ENCODE results near the gene PPP4R4.

PPP4R4 gene

GRCh38 chr14:94313991-94314655 lies 140.0 kb downstream of the PPP4R4 start:
- no peaks in the 10 kb centered on the region for H3K36me3 ChIP-seq
- no peak overlapping the region for H3K4me3 ChIP-seq (ENCODE audit: low read depth, low read length)
- H3K27me3 ChIP-seq, result no peaks in the 10 kb centered on the region
- no peaks in the 10 kb centered on the region for H3K9me3 ChIP-seq
- DNase-seq, result no peak
- H3K4me1 ChIP-seq, result no peaks in the 10 kb centered on the region
- TF ChIP-seq, protein P1, sequence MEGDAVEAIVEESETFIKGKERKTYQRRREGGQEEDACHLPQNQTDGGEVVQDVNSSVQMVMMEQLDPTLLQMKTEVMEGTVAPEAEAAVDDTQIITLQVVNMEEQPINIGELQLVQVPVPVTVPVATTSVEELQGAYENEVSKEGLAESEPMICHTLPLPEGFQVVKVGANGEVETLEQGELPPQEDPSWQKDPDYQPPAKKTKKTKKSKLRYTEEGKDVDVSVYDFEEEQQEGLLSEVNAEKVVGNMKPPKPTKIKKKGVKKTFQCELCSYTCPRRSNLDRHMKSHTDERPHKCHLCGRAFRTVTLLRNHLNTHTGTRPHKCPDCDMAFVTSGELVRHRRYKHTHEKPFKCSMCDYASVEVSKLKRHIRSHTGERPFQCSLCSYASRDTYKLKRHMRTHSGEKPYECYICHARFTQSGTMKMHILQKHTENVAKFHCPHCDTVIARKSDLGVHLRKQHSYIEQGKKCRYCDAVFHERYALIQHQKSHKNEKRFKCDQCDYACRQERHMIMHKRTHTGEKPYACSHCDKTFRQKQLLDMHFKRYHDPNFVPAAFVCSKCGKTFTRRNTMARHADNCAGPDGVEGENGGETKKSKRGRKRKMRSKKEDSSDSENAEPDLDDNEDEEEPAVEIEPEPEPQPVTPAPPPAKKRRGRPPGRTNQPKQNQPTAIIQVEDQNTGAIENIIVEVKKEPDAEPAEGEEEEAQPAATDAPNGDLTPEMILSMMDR (IDR thresholded peaks at IDR 0.05; ENCODE audit: low read depth, low read length), result no peak

GRCh38 chr14:94314890-94315289 lies 140.8 kb downstream of the PPP4R4 start:
- H3K4me1 ChIP-seq, result no peaks in the 10 kb centered on the region
- no peaks in the 10 kb centered on the region for H3K27me3 ChIP-seq
- H3K9me3 ChIP-seq, result no peaks in the 10 kb centered on the region
- H3K4me3 ChIP-seq (ENCODE audit: low read depth, low read length), result no peak overlapping the region
- TF ChIP-seq, protein P1 (IDR thresholded peaks at IDR 0.05; ENCODE audit: low read depth, low read length), result no peak
- no peaks in the 10 kb centered on the region for H3K36me3 ChIP-seq
- no peak for DNase-seq

GRCh38 chr14:94316692-94317091 lies 142.6 kb downstream of the PPP4R4 start:
- H3K9me3 ChIP-seq, result no peaks in the 10 kb centered on the region
- no peaks in the 10 kb centered on the region for H3K27me3 ChIP-seq
- DNase-seq, result no peak
- TF ChIP-seq, protein P1 (IDR thresholded peaks at IDR 0.05; ENCODE audit: low read depth, low read length), result no peak
- H3K36me3 ChIP-seq, result no peaks in the 10 kb centered on the region
- no peaks in the 10 kb centered on the region for H3K4me1 ChIP-seq
- H3K4me3 ChIP-seq (ENCODE audit: low read depth, low read length), result no peak overlapping the region

- Histone ChIP-seq H3K27me3 (no peaks in the 10 kb centered on the region), H3K9me3 (no peaks in the 10 kb centered on the region), H3K4me3 (ENCODE audit: low read depth, low read length) (no peak overlapping the region), H3K4me1 (no peaks in the 10 kb centered on the region), H3K36me3 (no peaks in the 10 kb centered on the region)
- no peak for DNase-seq
- TF ChIP-seq, protein P1 (IDR thresholded peaks at IDR 0.05; ENCODE audit: low read depth, low read length), result no peak
These were observed 143.1 kb downstream of the PPP4R4 start for GRCh38 chr14:94317259-94317658.

GRCh38 chr14:94320243-94320642 lies 146.1 kb downstream of the PPP4R4 start:
- Histone ChIP-seq H3K27me3 (no peaks in the 10 kb centered on the region), H3K4me1 (no peaks in the 10 kb centered on the region), H3K36me3 (no peaks in the 10 kb centered on the region), H3K9me3 (no peaks in the 10 kb centered on the region), H3K4me3 (ENCODE audit: low read depth, low read length) (no peak overlapping the region)
- TF ChIP-seq, protein P1 (IDR thresholded peaks at IDR 0.05; ENCODE audit: low read depth, low read length), result no peak
- DNase-seq, result no peak

DNA sequence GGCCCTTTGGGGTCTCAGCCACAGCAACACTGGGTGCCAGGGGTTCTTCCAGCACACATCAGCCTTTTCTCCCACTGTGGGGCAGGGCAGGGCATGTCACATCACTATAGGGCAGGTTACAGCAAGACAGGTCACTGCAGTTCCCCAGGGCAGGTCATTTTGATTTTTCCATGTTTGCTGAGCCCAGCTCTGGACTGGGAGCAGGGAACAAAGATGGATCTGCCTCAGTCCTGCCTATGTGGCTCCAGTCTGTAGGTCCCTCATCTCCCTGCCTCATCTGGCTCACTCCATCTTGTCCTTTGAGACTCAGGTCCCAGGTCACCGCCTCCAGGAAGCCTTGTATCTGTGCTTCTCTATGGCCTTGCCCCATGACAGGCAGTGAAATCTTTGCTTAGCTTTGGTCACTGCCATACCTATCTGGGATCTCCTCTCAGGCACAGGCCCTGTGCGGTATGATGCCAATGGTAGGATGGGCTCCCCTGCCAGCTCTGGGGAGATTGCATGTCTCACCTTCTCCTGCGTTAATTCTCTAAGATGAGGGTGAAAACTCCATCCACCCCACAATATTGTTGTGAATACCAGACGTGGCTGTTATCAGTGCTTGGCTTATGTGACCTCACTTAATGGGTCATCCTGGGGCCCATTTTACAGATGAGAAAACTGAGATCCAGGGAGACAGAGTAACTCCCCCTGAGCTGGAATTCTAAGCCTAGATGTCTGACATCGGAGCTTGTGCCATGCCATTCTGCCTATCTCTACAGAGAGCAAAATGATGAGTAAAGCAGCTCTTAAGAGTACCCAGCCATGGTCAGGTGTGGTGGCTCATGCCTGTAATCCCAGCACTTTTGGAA lies 147.5 kb downstream of the PPP4R4 start:
- Histone ChIP-seq H3K4me3 (ENCODE audit: low read depth, low read length) (no peak overlapping the region), H3K9me3 (no peaks in the 10 kb centered on the region), H3K27me3 (no peaks in the 10 kb centered on the region), H3K36me3 (no peaks in the 10 kb centered on the region), H3K4me1 (no peaks in the 10 kb centered on the region)
- DNase-seq, result no peak
- TF ChIP-seq, protein P1 (IDR thresholded peaks at IDR 0.05; ENCODE audit: low read depth, low read length), result no peak

Measured in BE2C (cell line).